GM23248 (cell line): ENCODE results near the gene CNST. TPM values are rescaled to one million over a fixed set of nuclear protein-coding genes. Genes with fewer than 3 reads are reported as not detected.

ENCODE experiments used
- DNase-seq: peaks from one replicate; pipeline ENCODE4 v3.0.0-alpha.2; 2015
- H2AFZ ChIP-seq: fragments of 200-600 bp; sonication (generic); 2 replicates; pipeline ENCODE4 v1.6.1; 2016; ENCODE audit warnings: antibody characterized with exemption
- H3F3A ChIP-seq: fragments of 200-600 bp; sonication (generic); 2 replicates; pipeline ENCODE4 v1.6.1; 2016; ENCODE audit warnings: mild to moderate bottlenecking, antibody characterized with exemption, mixed run types; ENCODE audit not compliant: insufficient read depth
- H3K27ac ChIP-seq: fragments of 200-600 bp; sonication (generic); 2 replicates; pipeline ENCODE4 v1.5.1; 2016; ENCODE audit warnings: mild to moderate bottlenecking
- H3K27me3 ChIP-seq: fragments of 200-600 bp; sonication (generic); replicated peaks from 2 replicates; pipeline ENCODE4 v1.6.1; 2016; ENCODE audit warnings: mild to moderate bottlenecking; ENCODE audit not compliant: insufficient read depth
- H3K36me3 ChIP-seq: fragments of 200-600 bp; sonication (generic); 2 replicates; pipeline ENCODE4 v1.6.1; 2016; ENCODE audit warnings: low read depth, mild to moderate bottlenecking
- H3K4me1 ChIP-seq: fragments of 200-600 bp; sonication (generic); 2 replicates; pipeline ENCODE4 v1.6.1; 2016; ENCODE audit warnings: mild to moderate bottlenecking; ENCODE audit not compliant: insufficient read depth
- H3K4me2 ChIP-seq: fragments of 200-600 bp; sonication (generic); one replicate; pipeline ENCODE4 v1.6.1; 2016; ENCODE audit warnings: mild to moderate bottlenecking; ENCODE audit not compliant: unreplicated experiment
- H3K4me3 ChIP-seq: fragments of 200-600 bp; sonication (generic); 2 replicates; pipeline ENCODE4 v1.5.1; 2016; ENCODE audit warnings: mild to moderate bottlenecking
- H3K79me2 ChIP-seq: fragments of 200-600 bp; sonication (generic); 2 replicates; pipeline ENCODE4 v1.6.1; 2016; ENCODE audit warnings: mild to moderate bottlenecking; ENCODE audit not compliant: insufficient read depth
- H3K9ac ChIP-seq: fragments of 200-600 bp; sonication (generic); 2 replicates; pipeline ENCODE4 v1.6.1; 2016; ENCODE audit warnings: mild to moderate bottlenecking
- H3K9me2 ChIP-seq: fragments of 200-600 bp; sonication (generic); 2 replicates; pipeline ENCODE4 v1.6.1; 2016; ENCODE audit warnings: mixed run types, mild to moderate bottlenecking, moderate library complexity; ENCODE audit not compliant: insufficient read depth
- H3K9me3 ChIP-seq: fragments of 200-600 bp; sonication (generic); one replicate; pipeline ENCODE4 v1.6.1; 2017; ENCODE audit warnings: low read depth
- H4K20me1 ChIP-seq: fragments of 200-600 bp; sonication (generic); 2 replicates; pipeline ENCODE4 v1.6.0; 2016; ENCODE audit not compliant: insufficient read depth
- EZH2 ChIP-seq: fragments of 200-600 bp; sonication (generic); IDR thresholded peaks from 2 replicates; pipeline ENCODE4 v1.6.1; 2018; ENCODE audit warnings: antibody characterized with exemption, mild to moderate bottlenecking; ENCODE audit not compliant: insufficient read depth, poor library complexity, severe bottlenecking
- EZH2phosphoT487 ChIP-seq: fragments of 200-600 bp; sonication (generic); IDR thresholded peaks from 2 replicates; pipeline ENCODE4 v1.6.1; 2018; ENCODE audit warnings: antibody characterized with exemption, moderate library complexity, mild to moderate bottlenecking, low read depth; ENCODE audit not compliant: insufficient read depth
- WGBS, 2 experiments: methylation state at CpG; one replicate each; pipeline ENCODE4 v1.1.6; 2015 to 2017; ENCODE audit warnings: low lambda C conversion rate in 2 of 2, low coverage in 1 of 2; ENCODE audit errors: missing lambda C conversion rate in 2 of 2; 5-methylcytosine and 5-hydroxymethylcytosine counted together
- in situ Hi-C: fragments of 300-500 bp; cut with MboI; formaldehyde crosslinking; loops from 2 replicates; pipeline ENCODE4 v1.15.0; 2020
- polyA plus RNA-seq: library from polyadenylated mRNA; unstranded; fragments of >200 nt; fragmentation: Nextera tagmentation; extraction: Ambion mirVana; gene quantifications from 2 replicates; pipeline ENCODE4 v1.2.1, GENCODE V29; 2016
- total RNA-seq: library from RNA; depleted of rRNA; stranded (reverse); fragments of >200 nt; shearing (Covaris generic); gene quantifications from 2 replicates; pipeline ENCODE4 v1.2.3, GENCODE V29; 2014

Gene CNST
- total and polyA plus RNA-seq, 2 experiments from 2014 or later = 33.5 to 41.7 TPM

- no peak overlapping the region for H3K27ac ChIP-seq
- no peak overlapping the region for H3K9ac ChIP-seq
- H3K9me2 ChIP-seq = no peaks in the 10 kb centered on the region
- H3K9me3 ChIP-seq = no peaks in the 10 kb centered on the region
- WGBS, 2 experiments = 88 to 91% methylated on average over 6 of the region's 6 CpGs
- H3K36me3 ChIP-seq = peaks cover 16% of the 10 kb centered on the region; the same call in 1 of the 2 replicates
- H3F3A ChIP-seq = peaks cover 32% of the 10 kb centered on the region
- peaks cover 48% of the 10 kb centered on the region for H3K4me1 ChIP-seq
- no peak for TF ChIP-seq EZH2
- no peak for TF ChIP-seq EZH2phosphoT487
- H3K27me3 ChIP-seq = no peaks in the 10 kb centered on the region
- H3K4me2 ChIP-seq = no peak overlapping the region
- peaks cover 100% of the 10 kb centered on the region for H3K79me2 ChIP-seq
- H3K4me3 ChIP-seq = no peak overlapping the region
- no peak for DNase-seq
- no peak overlapping the region for H2AFZ ChIP-seq
- no peaks in the 10 kb centered on the region for H4K20me1 ChIP-seq
- in situ Hi-C loops = no loop called here
Measured at GRCh38 chr1:246573491-246573890, 7.2 kb downstream of the CNST start.

- DNase-seq = no peak
- H3K4me3 ChIP-seq = no peak overlapping the region
- H3K9ac ChIP-seq = no peak overlapping the region
- TF ChIP-seq EZH2 (no peak), EZH2phosphoT487 (no peak)
- H3F3A ChIP-seq = peaks cover 39% of the 10 kb centered on the region
- H3K36me3 ChIP-seq = peaks cover 16% of the 10 kb centered on the region; the same call in 1 of the 2 replicates
- no peaks in the 10 kb centered on the region for H3K27me3 ChIP-seq
- no peaks in the 10 kb centered on the region for H4K20me1 ChIP-seq
- H3K79me2 ChIP-seq = peaks cover 100% of the 10 kb centered on the region
- H3K27ac ChIP-seq = no peak overlapping the region
- no peaks in the 10 kb centered on the region for H3K9me3 ChIP-seq
- WGBS, 2 experiments = 96 to 97% methylated on average over 3 of the region's 3 CpGs
- no peaks in the 10 kb centered on the region for H3K9me2 ChIP-seq
- in situ Hi-C loops = no loop called here
- no peak overlapping the region for H3K4me2 ChIP-seq
- peaks cover 43% of the 10 kb centered on the region for H3K4me1 ChIP-seq
- H2AFZ ChIP-seq = no peak overlapping the region
Measured at GRCh38 chr1:246576709-246577032, 10.4 kb downstream of the CNST start.

GRCh38 chr1:246577082-246577719, 10.9 kb downstream of the CNST start:
- no peak overlapping the region for H2AFZ ChIP-seq
- no peaks in the 10 kb centered on the region for H3K9me3 ChIP-seq
- H3K9me2 ChIP-seq = no peaks in the 10 kb centered on the region
- peaks cover 42% of the 10 kb centered on the region for H3K4me1 ChIP-seq
- no peaks in the 10 kb centered on the region for H3K27me3 ChIP-seq
- peaks cover 100% of the 10 kb centered on the region for H3K79me2 ChIP-seq
- H3K36me3 ChIP-seq = peaks cover 16% of the 10 kb centered on the region; the same call in 1 of the 2 replicates
- peaks cover 39% of the 10 kb centered on the region for H3F3A ChIP-seq
- DNase-seq = no peak
- in situ Hi-C loops = no loop called here
- peak overlapping the region; percentile 24; the same call in 1 of the 2 replicates for H3K4me3 ChIP-seq
- 97 to 99% methylated on average over 5 of the region's 5 CpGs for WGBS, 2 experiments
- H4K20me1 ChIP-seq = no peaks in the 10 kb centered on the region
- H3K9ac ChIP-seq = 0 out of 2 replicates have a peak overlapping the region, but pooled peaks have one; percentile 10
- TF ChIP-seq EZH2phosphoT487 (no peak), EZH2 (no peak)
- peak overlapping the region; percentile 29 for H3K27ac ChIP-seq
- H3K4me2 ChIP-seq = peak overlapping the region; percentile 67

GRCh38 chr1:246577720-246578106, 11.5 kb downstream of the CNST start:
- H3K4me3 ChIP-seq = peak overlapping the region; percentile 24; the same call in 1 of the 2 replicates
- no peaks in the 10 kb centered on the region for H3K9me3 ChIP-seq
- peaks cover 18% of the 10 kb centered on the region; the same call in 1 of the 2 replicates for H3K36me3 ChIP-seq
- H3K4me1 ChIP-seq = peaks cover 42% of the 10 kb centered on the region
- peaks cover 39% of the 10 kb centered on the region for H3F3A ChIP-seq
- DNase-seq = no peak
- H3K9me2 ChIP-seq = no peaks in the 10 kb centered on the region
- H3K27me3 ChIP-seq = no peaks in the 10 kb centered on the region
- WGBS, 2 experiments = 52 to 58% methylated on average over 2 of the region's 2 CpGs
- peak overlapping the region; percentile 29 for H3K27ac ChIP-seq
- peak overlapping the region; percentile 10; the same call in 1 of the 2 replicates for H3K9ac ChIP-seq
- peaks cover 100% of the 10 kb centered on the region for H3K79me2 ChIP-seq
- TF ChIP-seq EZH2 (no peak), EZH2phosphoT487 (no peak)
- no peaks in the 10 kb centered on the region for H4K20me1 ChIP-seq
- H2AFZ ChIP-seq = no peak overlapping the region
- peak overlapping the region; percentile 67 for H3K4me2 ChIP-seq
- in situ Hi-C loops = no loop called here
